GM12878 (cell line): ENCODE data around the gene SLC1A2. TPM values are rescaled to one million over a fixed set of nuclear protein-coding genes. Genes with fewer than 3 reads are reported as not detected.

Experiments used
- ATAC-seq: fragments of 200-7000 bp; cut with Tn5 transposase; 3 replicates; pipeline ENCODE4 v1.9.1; 2020; ENCODE audit warnings: mild to moderate bottlenecking, moderate library complexity
- BruUV-seq: library from RNA; stranded (reverse); fragments of 400-500 nt; replicated peaks from 2 replicates; lab custom pipeline; 2021; lab: Mats Ljungman, UMichigan
- CTCF ChIA-PET: fragments of 300-600 bp; sonication (Branson Sonifier 250); formaldehyde crosslinking; extraction: SDS; loops from one replicate; lab custom pipeline; 2021; ENCODE audit warnings: inconsistent platforms; lab: Yijun Ruan, JAX
- POLR2A ChIA-PET: fragments of 350-600 bp; formaldehyde crosslinking; extraction: SDS; loops from one replicate; lab custom pipeline; 2021; ENCODE audit warnings: inconsistent platforms; lab: Charles Lee
- RAD21 ChIA-PET: fragments of 300-600 bp; sonication (Branson Sonifier 250); formaldehyde crosslinking; loops from one replicate; lab custom pipeline; 2023; ENCODE audit warnings: antibody characterized with exemption; ENCODE audit not compliant: unreplicated experiment; lab: Charles Lee
- SMC1A ChIA-PET: fragments of 300-600 bp; sonication (Branson Sonifier 250); formaldehyde crosslinking; loops from one replicate; lab custom pipeline; 2023; ENCODE audit not compliant: unreplicated experiment, uncharacterized antibody; lab: Charles Lee
- DNase-seq: peaks from one replicate; pipeline ENCODE4 v3.0.0-alpha.2; 2011; ENCODE audit warnings: low read depth, low spot score
- FAIRE-seq: peaks from 3 replicates; lab custom pipeline; 2011; peaks lifted over from hg19 to GRCh38; lab: Jason Lieb, UNC
- H2AFZ ChIP-seq: 2 replicates; pipeline ENCODE4 v1.6.0; 2011; ENCODE audit warnings: low read depth, low read length, control low read depth; ENCODE audit not compliant: control insufficient read depth
- H3K27ac ChIP-seq: 2 replicates; pipeline ENCODE4 v1.5.1; 2011; ENCODE audit warnings: control low read depth; ENCODE audit not compliant: control insufficient read depth, insufficient read depth
- H3K27me3 ChIP-seq, 2 experiments: replicated peaks in 1 of 2; 2 replicates each; pipeline versions ENCODE4 v1.6.0 to v1.6.1; 2011; ENCODE audit warnings: low read length in 1 of 2; ENCODE audit not compliant: control insufficient read depth in 2 of 2, insufficient read depth in 2 of 2
- H3K36me3 ChIP-seq, 2 experiments: 2 replicates each; pipeline ENCODE4 v1.5.1; 2011; ENCODE audit warnings: low read length in 1 of 2; ENCODE audit not compliant: control insufficient read depth in 2 of 2, insufficient read depth in 2 of 2
- H3K4me1 ChIP-seq: 2 replicates; pipeline ENCODE4 v1.6.1; 2011; ENCODE audit warnings: mild to moderate bottlenecking, low read length, moderate library complexity, mixed read lengths; ENCODE audit not compliant: control insufficient read depth, insufficient read depth
- H3K4me2 ChIP-seq: 2 replicates; pipeline ENCODE4 v1.6.0; 2011; ENCODE audit warnings: control low read depth; ENCODE audit not compliant: control insufficient read depth, insufficient read depth
- H3K4me3 ChIP-seq: fragments of 200-600 bp; sonication (generic); 2 replicates; pipeline ENCODE4 v1.5.1; 2016
- H3K79me2 ChIP-seq: 2 replicates; pipeline ENCODE4 v1.6.0; 2011; ENCODE audit warnings: low read length; ENCODE audit not compliant: control insufficient read depth, insufficient read depth
- H3K9ac ChIP-seq: 2 replicates; pipeline ENCODE4 v1.8.0; 2011; ENCODE audit warnings: low read length, control low read depth, mixed read lengths; ENCODE audit not compliant: control insufficient read depth, insufficient read depth
- H3K9me3 ChIP-seq: replicated peaks from 3 replicates; pipeline ENCODE4 v1.5.1; 2011; ENCODE audit warnings: mild to moderate bottlenecking, low read length; ENCODE audit not compliant: control insufficient read depth, insufficient read depth
- H4K20me1 ChIP-seq: 2 replicates; pipeline ENCODE4 v1.6.0; 2011; ENCODE audit not compliant: control insufficient read depth, insufficient read depth
- BACH1 ChIP-seq: fragments of 450-650 bp; IDR thresholded peaks from 2 replicates; pipeline ENCODE4 v1.6.1; 2017; ENCODE audit warnings: mild to moderate bottlenecking, borderline replicate concordance
- CHD1 ChIP-seq: IDR thresholded peaks from 2 replicates; pipeline ENCODE4 v1.6.1; 2012; ENCODE audit warnings: low read depth, low read length, improper control_type of control experiment
- CREB1 ChIP-seq: IDR thresholded peaks from 2 replicates; pipeline ENCODE4 v1.6.1; 2012; ENCODE audit warnings: low read depth, mild to moderate bottlenecking, inconsistent platforms
- DPF2 ChIP-seq: fragments of 450-650 bp; IDR thresholded peaks from 2 replicates; pipeline ENCODE4 v1.6.1; 2017; ENCODE audit warnings: mild to moderate bottlenecking
- HDAC2 ChIP-seq: fragments of 200-600 bp; sonication (generic); IDR thresholded peaks from 2 replicates; pipeline ENCODE4 v1.6.1; 2017
- MTA2 ChIP-seq: fragments of 450-650 bp; IDR thresholded peaks from 2 replicates; pipeline ENCODE4 v1.6.1; 2016; ENCODE audit warnings: low read depth, mild to moderate bottlenecking, moderate library complexity
- MYB ChIP-seq: fragments of 150-350 bp; IDR thresholded peaks from 2 replicates; pipeline ENCODE4 v1.6.1; 2014; ENCODE audit warnings: mild to moderate bottlenecking, low read depth, low read length, borderline replicate concordance
- SMAD1 ChIP-seq: fragments of 450-650 bp; IDR thresholded peaks from 2 replicates; pipeline ENCODE4 v1.6.1; 2018; ENCODE audit warnings: mild to moderate bottlenecking, low read depth; ENCODE audit not compliant: partially characterized antibody
- SMAD5 ChIP-seq: IDR thresholded peaks from 2 replicates; pipeline ENCODE4 v1.6.1; 2016; ENCODE audit warnings: antibody characterized with exemption, low read depth
- SUZ12 ChIP-seq: fragments of 200-600 bp; sonication (generic); IDR thresholded peaks from one replicate; pipeline ENCODE4 v1.6.1; 2018; ENCODE audit warnings: antibody characterized with exemption, mild to moderate bottlenecking; ENCODE audit not compliant: unreplicated experiment
- ZBED1 ChIP-seq: IDR thresholded peaks from 2 replicates; pipeline ENCODE4 v1.6.1; 2016; ENCODE audit warnings: borderline replicate concordance
- ZNF384 ChIP-seq: IDR thresholded peaks from 2 replicates; pipeline ENCODE4 v1.6.1; 2012; ENCODE audit warnings: low read depth, mild to moderate bottlenecking, low read length, improper control_type of control experiment, borderline replicate concordance
- WGBS: methylation state at CpG from one replicate; pipeline ENCODE4 v1.1.6; 2016; ENCODE audit warnings: low lambda C conversion rate; ENCODE audit not compliant: insufficient replicate concordance, insufficient coverage; ENCODE audit errors: missing lambda C conversion rate; 5-methylcytosine and 5-hydroxymethylcytosine counted together
- in situ Hi-C: fragments of 300-500 bp; cut with MboI; formaldehyde crosslinking; loops from 9 replicates; pipeline ENCODE4 v1.14.3; 2018; ENCODE audit warnings: mixed read lengths
- intact Hi-C: fragments of 100-400 bp; cut with micrococcal nuclease; formaldehyde crosslinking; loops from one replicate; pipeline ENCODE4 v1.14.2; 2022; ENCODE audit not compliant: unreplicated experiment
- polyA plus RNA-seq, 11 experiments: library from polyadenylated mRNA; depleted of rRNA in 4 of 11; unstranded in 6 of 11; stranded (reverse) in 5 of 11; fragments of >200 nt; fragmentation: Nextera tagmentation in 4 of 11; fragmentation: Illumina TruSeq in 1 of 11; extraction: Ambion mirVana in 4 of 11; extraction: Trizol in 1 of 11; gene quantifications; 1 replicate in 1 of 11; 2 replicates in 10 of 11; pipeline versions ENCODE4 v1.2.1 to v1.2.3, GENCODE V29; 2011 to 2016; ENCODE audit warnings: inconsistent platforms in 2 of 11, missing spikeins in 2 of 11, low read depth in 1 of 11
- total RNA-seq, 4 experiments: library from RNA; depleted of rRNA in 3 of 4; stranded (reverse); fragments of >200 nt in 3 of 4; fragmentation: Illumina TruSeq in 1 of 4; extraction: Trizol in 1 of 4; gene quantifications; 2 replicates each; pipeline versions ENCODE4 v1.2.1 to v1.2.3, GENCODE V29; 2013 to 2021
- TF ChIP-seq, protein P1 (sequence below): fragments of 450-650 bp; IDR thresholded peaks from 2 replicates; pipeline ENCODE4 v1.6.1; 2014; ENCODE audit warnings: mild to moderate bottlenecking
- TF ChIP-seq, protein P2 (sequence below), 3 experiments: IDR thresholded peaks in 2 of 3; conservative IDR thresholded peaks in 1 of 3; 2 replicates each; pipeline ENCODE4 v1.5.1; 2011; ENCODE audit warnings: low read depth in 3 of 3, low read length in 3 of 3, mild to moderate bottlenecking in 3 of 3, control low read depth in 2 of 3, moderate library complexity in 2 of 3, inconsistent platforms in 1 of 3, mixed read lengths in 1 of 3; ENCODE audit not compliant: control insufficient read depth in 2 of 3, insufficient read depth in 1 of 3; ENCODE audit errors: extremely low read depth in 1 of 3
- TF ChIP-seq, protein P3 (sequence below): IDR thresholded peaks from 2 replicates; pipeline ENCODE4 v1.6.1; 2012; ENCODE audit warnings: mild to moderate bottlenecking, low read depth, low read length
- TF ChIP-seq, protein P4 (sequence below): fragments of 450-650 bp; IDR thresholded peaks from 2 replicates; pipeline ENCODE4 v1.6.1; 2017; ENCODE audit warnings: mild to moderate bottlenecking

The SLC1A2 gene
- total and polyA plus RNA-seq, 10 of the 15 experiments (the other 5 are each of a cell fraction or from before 2014, with no cell fraction given), result 0.01 to 0.84 (median 0.22) TPM; not detected in 1

DNA sequence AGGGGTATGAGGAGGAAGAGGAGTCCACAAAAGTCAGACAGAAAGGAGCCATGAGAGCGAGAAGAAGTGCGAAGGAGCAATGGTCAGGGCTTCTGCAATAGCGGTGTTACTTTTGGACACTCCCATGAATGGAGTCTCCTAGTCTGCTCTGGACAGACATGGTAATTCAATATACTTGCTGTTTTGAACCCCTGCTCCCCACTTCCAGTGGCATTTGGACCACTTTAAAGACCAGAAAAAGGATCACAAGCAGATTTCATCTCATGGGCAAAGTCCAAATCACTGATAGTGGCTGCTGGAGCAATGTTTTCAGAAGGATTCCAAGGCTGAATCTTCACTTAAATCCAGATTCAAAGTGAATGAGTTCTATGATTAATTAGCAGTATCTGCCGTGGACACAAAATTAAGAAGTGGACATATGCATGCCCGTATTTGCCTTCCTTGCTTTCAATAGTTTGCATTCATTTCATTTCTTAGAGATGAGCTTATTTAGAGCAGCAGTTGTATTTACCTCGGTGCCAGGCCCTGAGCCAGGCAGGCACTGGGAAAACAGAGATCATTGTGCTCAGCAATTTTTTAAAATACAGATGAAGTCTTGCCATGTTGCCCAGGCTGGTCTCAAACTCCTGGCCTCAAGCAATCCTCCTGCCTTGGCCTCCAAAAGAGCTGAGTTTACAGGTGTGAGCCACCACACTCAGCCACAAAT, 72.0 kb downstream of the SLC1A2 start:
- no peak overlapping the region for H3K4me3 ChIP-seq
- no peaks in the 10 kb centered on the region for H3K9me3 ChIP-seq
- H4K20me1 ChIP-seq, result no peaks in the 10 kb centered on the region
- no peak overlapping the region for H2AFZ ChIP-seq
- ATAC-seq (no peak), DNase-seq (no peak), FAIRE-seq (no peak)
- BruUV-seq, result no TSS peak
- H3K36me3 ChIP-seq, result no peaks in the 10 kb centered on the region
- intact Hi-C loops, result no loop called here
- ChIA-PET CTCF (interaction anchor here (0.6 to 1.0 kb wide), 3 partner anchors 15 to 42 kb away, joined by 3 read pairs; no protein-coding TSS in a partner anchor), POLR2A (interaction anchor here (1.3 kb wide), 1 partner anchor 29 kb away, joined by 3 read pairs; no protein-coding TSS in a partner anchor), SMC1A (interaction anchor here (4.1 kb wide), 1 partner anchor 13 kb away, joined by 26 read pairs; no protein-coding TSS in a partner anchor), RAD21 (no interaction called here)
- no peak overlapping the region for H3K27ac ChIP-seq
- no peak overlapping the region for H3K9ac ChIP-seq
- WGBS, result 87% methylated on average over 6 of the region's 6 CpGs
- no peaks in the 10 kb centered on the region for H3K79me2 ChIP-seq
- H3K27me3 ChIP-seq, result no peaks in the 10 kb centered on the region
- H3K4me1 ChIP-seq, result peaks cover 24% of the 10 kb centered on the region
- in situ Hi-C loops, result no loop called here
- no peak overlapping the region for H3K4me2 ChIP-seq
- TF ChIP-seq, protein P1, sequence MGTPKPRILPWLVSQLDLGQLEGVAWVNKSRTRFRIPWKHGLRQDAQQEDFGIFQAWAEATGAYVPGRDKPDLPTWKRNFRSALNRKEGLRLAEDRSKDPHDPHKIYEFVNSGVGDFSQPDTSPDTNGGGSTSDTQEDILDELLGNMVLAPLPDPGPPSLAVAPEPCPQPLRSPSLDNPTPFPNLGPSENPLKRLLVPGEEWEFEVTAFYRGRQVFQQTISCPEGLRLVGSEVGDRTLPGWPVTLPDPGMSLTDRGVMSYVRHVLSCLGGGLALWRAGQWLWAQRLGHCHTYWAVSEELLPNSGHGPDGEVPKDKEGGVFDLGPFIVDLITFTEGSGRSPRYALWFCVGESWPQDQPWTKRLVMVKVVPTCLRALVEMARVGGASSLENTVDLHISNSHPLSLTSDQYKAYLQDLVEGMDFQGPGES, result no peak
- no peak for TF ChIP-seq HDAC2
- no peak for TF ChIP-seq MTA2
- TF ChIP-seq, protein P2, sequence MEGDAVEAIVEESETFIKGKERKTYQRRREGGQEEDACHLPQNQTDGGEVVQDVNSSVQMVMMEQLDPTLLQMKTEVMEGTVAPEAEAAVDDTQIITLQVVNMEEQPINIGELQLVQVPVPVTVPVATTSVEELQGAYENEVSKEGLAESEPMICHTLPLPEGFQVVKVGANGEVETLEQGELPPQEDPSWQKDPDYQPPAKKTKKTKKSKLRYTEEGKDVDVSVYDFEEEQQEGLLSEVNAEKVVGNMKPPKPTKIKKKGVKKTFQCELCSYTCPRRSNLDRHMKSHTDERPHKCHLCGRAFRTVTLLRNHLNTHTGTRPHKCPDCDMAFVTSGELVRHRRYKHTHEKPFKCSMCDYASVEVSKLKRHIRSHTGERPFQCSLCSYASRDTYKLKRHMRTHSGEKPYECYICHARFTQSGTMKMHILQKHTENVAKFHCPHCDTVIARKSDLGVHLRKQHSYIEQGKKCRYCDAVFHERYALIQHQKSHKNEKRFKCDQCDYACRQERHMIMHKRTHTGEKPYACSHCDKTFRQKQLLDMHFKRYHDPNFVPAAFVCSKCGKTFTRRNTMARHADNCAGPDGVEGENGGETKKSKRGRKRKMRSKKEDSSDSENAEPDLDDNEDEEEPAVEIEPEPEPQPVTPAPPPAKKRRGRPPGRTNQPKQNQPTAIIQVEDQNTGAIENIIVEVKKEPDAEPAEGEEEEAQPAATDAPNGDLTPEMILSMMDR (IDR thresholded peaks at IDR 0.05 in 2 of 3, conservative IDR thresholded peaks at IDR 0.05 in 1 of 3; ENCODE audit: control insufficient read depth in 2 of 3, extremely low read depth in 1 of 3, insufficient read depth in 1 of 3, low read depth in 3 of 3, low read length in 3 of 3), result no peak
- no peak for TF ChIP-seq CREB1
- no peak for TF ChIP-seq CHD1
- TF ChIP-seq ZBED1, result no peak
- no peak for TF ChIP-seq BACH1
- no peak for TF ChIP-seq DPF2
- TF ChIP-seq SUZ12, result no peak
- TF ChIP-seq, protein P3, sequence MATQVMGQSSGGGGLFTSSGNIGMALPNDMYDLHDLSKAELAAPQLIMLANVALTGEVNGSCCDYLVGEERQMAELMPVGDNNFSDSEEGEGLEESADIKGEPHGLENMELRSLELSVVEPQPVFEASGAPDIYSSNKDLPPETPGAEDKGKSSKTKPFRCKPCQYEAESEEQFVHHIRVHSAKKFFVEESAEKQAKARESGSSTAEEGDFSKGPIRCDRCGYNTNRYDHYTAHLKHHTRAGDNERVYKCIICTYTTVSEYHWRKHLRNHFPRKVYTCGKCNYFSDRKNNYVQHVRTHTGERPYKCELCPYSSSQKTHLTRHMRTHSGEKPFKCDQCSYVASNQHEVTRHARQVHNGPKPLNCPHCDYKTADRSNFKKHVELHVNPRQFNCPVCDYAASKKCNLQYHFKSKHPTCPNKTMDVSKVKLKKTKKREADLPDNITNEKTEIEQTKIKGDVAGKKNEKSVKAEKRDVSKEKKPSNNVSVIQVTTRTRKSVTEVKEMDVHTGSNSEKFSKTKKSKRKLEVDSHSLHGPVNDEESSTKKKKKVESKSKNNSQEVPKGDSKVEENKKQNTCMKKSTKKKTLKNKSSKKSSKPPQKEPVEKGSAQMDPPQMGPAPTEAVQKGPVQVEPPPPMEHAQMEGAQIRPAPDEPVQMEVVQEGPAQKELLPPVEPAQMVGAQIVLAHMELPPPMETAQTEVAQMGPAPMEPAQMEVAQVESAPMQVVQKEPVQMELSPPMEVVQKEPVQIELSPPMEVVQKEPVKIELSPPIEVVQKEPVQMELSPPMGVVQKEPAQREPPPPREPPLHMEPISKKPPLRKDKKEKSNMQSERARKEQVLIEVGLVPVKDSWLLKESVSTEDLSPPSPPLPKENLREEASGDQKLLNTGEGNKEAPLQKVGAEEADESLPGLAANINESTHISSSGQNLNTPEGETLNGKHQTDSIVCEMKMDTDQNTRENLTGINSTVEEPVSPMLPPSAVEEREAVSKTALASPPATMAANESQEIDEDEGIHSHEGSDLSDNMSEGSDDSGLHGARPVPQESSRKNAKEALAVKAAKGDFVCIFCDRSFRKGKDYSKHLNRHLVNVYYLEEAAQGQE, result no peak
- no peak for TF ChIP-seq MYB
- TF ChIP-seq ZNF384, result no peak
- no peak for TF ChIP-seq SMAD5
- TF ChIP-seq, protein P4, sequence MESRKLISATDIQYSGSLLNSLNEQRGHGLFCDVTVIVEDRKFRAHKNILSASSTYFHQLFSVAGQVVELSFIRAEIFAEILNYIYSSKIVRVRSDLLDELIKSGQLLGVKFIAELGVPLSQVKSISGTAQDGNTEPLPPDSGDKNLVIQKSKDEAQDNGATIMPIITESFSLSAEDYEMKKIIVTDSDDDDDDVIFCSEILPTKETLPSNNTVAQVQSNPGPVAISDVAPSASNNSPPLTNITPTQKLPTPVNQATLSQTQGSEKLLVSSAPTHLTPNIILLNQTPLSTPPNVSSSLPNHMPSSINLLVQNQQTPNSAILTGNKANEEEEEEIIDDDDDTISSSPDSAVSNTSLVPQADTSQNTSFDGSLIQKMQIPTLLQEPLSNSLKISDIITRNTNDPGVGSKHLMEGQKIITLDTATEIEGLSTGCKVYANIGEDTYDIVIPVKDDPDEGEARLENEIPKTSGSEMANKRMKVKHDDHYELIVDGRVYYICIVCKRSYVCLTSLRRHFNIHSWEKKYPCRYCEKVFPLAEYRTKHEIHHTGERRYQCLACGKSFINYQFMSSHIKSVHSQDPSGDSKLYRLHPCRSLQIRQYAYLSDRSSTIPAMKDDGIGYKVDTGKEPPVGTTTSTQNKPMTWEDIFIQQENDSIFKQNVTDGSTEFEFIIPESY, result no peak
- no peak for TF ChIP-seq SMAD1
